Body of pancreas (tissue), 4 donors: ENCODE data around the gene MCF2L2.

Experiments
- CTCF ChIP-seq, 7 experiments: fragments of 450-650 bp in 4 of 7; fragments of 200-600 bp in 3 of 7; sonication (generic) in 3 of 7; IDR thresholded peaks; one replicate each; pipeline ENCODE4 v1.5.1; 2016 to 2019; ENCODE audit warnings: antibody characterized with exemption in 7 of 7
- POLR2A ChIP-seq, 3 donors: fragments of 450-650 bp; IDR thresholded peaks; one replicate each; pipeline ENCODE4 v1.6.1; 2016; ENCODE audit warnings: antibody characterized with exemption in 3 of 3, mild to moderate bottlenecking in 2 of 3

- TF ChIP-seq CTCF (IDR thresholded peaks at IDR 0.05) (no peak), POLR2A (IDR thresholded peaks at IDR 0.05) (no peak)
These were observed 11.1 kb upstream of the MCF2L2 start for GRCh38 chr3:183439515-183439914.
